Prostate gland (tissue), 2 donors: ENCODE results near the gene YARS1. TPM values are rescaled to one million over a fixed set of nuclear protein-coding genes. Genes with fewer than 3 reads are reported as not detected.

Experiments
- DNase-seq: peaks from one replicate; pipeline ENCODE4 v3.0.0-alpha.2; 2019; ENCODE audit warnings: low spot score
- H3K27ac ChIP-seq, 2 donors: fragments of 200-600 bp; sonication (generic); 2 replicates each; pipeline ENCODE4 v1.5.1; 2017 to 2019
- H3K27me3 ChIP-seq: fragments of 200-600 bp; sonication (generic); replicated peaks from 2 replicates; pipeline ENCODE4 v1.5.1; 2019; ENCODE audit not compliant: insufficient read depth
- H3K36me3 ChIP-seq, 2 donors: fragments of 200-600 bp; sonication (generic); 1 replicate in 1 of 2; 2 replicates in 1 of 2; pipeline versions ENCODE4 v1.5.1 to v1.8.1; 2017 to 2019
- H3K4me1 ChIP-seq: fragments of 200-600 bp; sonication (generic); replicated peaks from 2 replicates; pipeline ENCODE4 v1.5.1; 2019
- H3K4me3 ChIP-seq, 2 donors: fragments of 200-600 bp; sonication (generic); 2 replicates each; pipeline ENCODE4 v1.5.1; 2017 to 2019
- H3K9me3 ChIP-seq: fragments of 200-600 bp; sonication (generic); 2 replicates; pipeline ENCODE4 v1.5.1; 2017
- CTCF ChIP-seq, 4 experiments: fragments of 200-600 bp in 2 of 4; fragments of 450-650 bp in 2 of 4; sonication (generic) in 2 of 4; IDR thresholded peaks; 1 replicate in 3 of 4; 2 replicates in 1 of 4; pipeline ENCODE4 v1.5.1; 2016 to 2019; ENCODE audit warnings: antibody characterized with exemption in 4 of 4, mild to moderate bottlenecking in 2 of 4, moderate library complexity in 2 of 4
- POLR2A ChIP-seq: fragments of 450-650 bp; IDR thresholded peaks from one replicate; pipeline ENCODE4 v1.6.1; 2016; ENCODE audit warnings: antibody characterized with exemption, mild to moderate bottlenecking
- POLR2AphosphoS5 ChIP-seq: sonication (generic); formaldehyde crosslinking; IDR thresholded peaks from one replicate; pipeline ENCODE4 v1.6.1; 2017; ENCODE audit warnings: antibody characterized with exemption
- WGBS: methylation state at CpG from one replicate; pipeline ENCODE4 v1.1.5; 2018; 5-methylcytosine and 5-hydroxymethylcytosine counted together
- intact Hi-C: fragments of 100-400 bp; cut with DNase I; formaldehyde crosslinking; loops from one replicate; pipeline ENCODE4 v1.14.2; 2022
- total RNA-seq, 2 donors: library from RNA; depleted of rRNA; stranded (reverse); fragments of >200 nt; gene quantifications; one replicate each; pipeline ENCODE4 v1.1.0, GENCODE V29; 2016

YARS1 gene
- total RNA-seq, 2 donors from 2014 or later, result 32.0 to 63.5 TPM

- Histone ChIP-seq H3K4me1 (no peaks in the 10 kb centered on the region), H3K4me3 (peak overlapping the region; percentile 72 to 95), H3K9me3 (no peaks in the 10 kb centered on the region), H3K36me3 (no peaks in the 10 kb centered on the region), H3K27ac (peak overlapping the region; percentile 96 to 99), H3K27me3 (no peaks in the 10 kb centered on the region)
- intact Hi-C loops, result no loop called here
- WGBS, result under 1% methylated on average over 15 of the region's 15 CpGs
- DNase-seq, result no peak
- TF ChIP-seq POLR2A, result no peak
- TF ChIP-seq CTCF (IDR thresholded peaks at IDR 0.05), result no peak
- no peak for TF ChIP-seq POLR2AphosphoS5
These were observed 441 bp downstream of the YARS1 start for GRCh38 chr1:32816676-32817158.

- no peak for TF ChIP-seq POLR2A
- no peaks in the 10 kb centered on the region for H3K36me3 ChIP-seq
- no peak overlapping the region for H3K27ac ChIP-seq
- H3K27me3 ChIP-seq, result no peaks in the 10 kb centered on the region
- no peaks in the 10 kb centered on the region for H3K9me3 ChIP-seq
- DNase-seq, result no peak
- intact Hi-C loops, result no loop called here
- H3K4me3 ChIP-seq, result no peak overlapping the region
- WGBS, result 90% methylated on average over 11 of the region's 11 CpGs
- no peaks in the 10 kb centered on the region for H3K4me1 ChIP-seq
These were observed 3.0 kb downstream of the YARS1 start for GRCh38 chr1:32813941-32814739.

GRCh38 chr1:32811917-32812316 lies 5.2 kb downstream of the YARS1 start:
- Histone ChIP-seq H3K9me3 (no peaks in the 10 kb centered on the region), H3K27ac (no peak overlapping the region), H3K4me3 (no peak overlapping the region), H3K27me3 (no peaks in the 10 kb centered on the region), H3K4me1 (no peaks in the 10 kb centered on the region), H3K36me3 (no peaks in the 10 kb centered on the region)
- TF ChIP-seq CTCF (IDR thresholded peaks at IDR 0.05) (no peak), POLR2AphosphoS5 (no peak), POLR2A (no peak)
- intact Hi-C loops, result no loop called here
- no peak for DNase-seq
- 93% methylated on average over 3 of the region's 3 CpGs for WGBS

GRCh38 chr1:32811265-32811664 lies 5.9 kb downstream of the YARS1 start:
- H3K27me3 ChIP-seq, result no peaks in the 10 kb centered on the region
- TF ChIP-seq CTCF (IDR thresholded peaks at IDR 0.05) (no peak), POLR2AphosphoS5 (no peak), POLR2A (no peak)
- no peak overlapping the region for H3K4me3 ChIP-seq
- no peaks in the 10 kb centered on the region for H3K4me1 ChIP-seq
- no peaks in the 10 kb centered on the region for H3K36me3 ChIP-seq
- H3K27ac ChIP-seq, result no peak overlapping the region
- no peaks in the 10 kb centered on the region for H3K9me3 ChIP-seq
- intact Hi-C loops, result no loop called here
- DNase-seq, result no peak
- WGBS, result 83% methylated on average over 9 of the region's 9 CpGs

GRCh38 chr1:32810358-32810757 lies 6.8 kb downstream of the YARS1 start:
- H3K36me3 ChIP-seq, result no peaks in the 10 kb centered on the region
- TF ChIP-seq POLR2A, result no peak
- TF ChIP-seq CTCF (IDR thresholded peaks at IDR 0.05), result no peak
- TF ChIP-seq POLR2AphosphoS5, result no peak
- DNase-seq, result no peak
- H3K4me1 ChIP-seq, result no peaks in the 10 kb centered on the region
- H3K27ac ChIP-seq, result no peak overlapping the region
- no peaks in the 10 kb centered on the region for H3K9me3 ChIP-seq
- intact Hi-C loops, result no loop called here
- H3K27me3 ChIP-seq, result no peaks in the 10 kb centered on the region
- 78% methylated on average over 5 of the region's 5 CpGs for WGBS
- H3K4me3 ChIP-seq, result no peak overlapping the region
